MG63 (cell line): ENCODE data around the gene ETV3L. TPM values are rescaled to one million over a fixed set of nuclear protein-coding genes. Genes with fewer than 3 reads are reported as not detected.
"Not testable (repeated sequence)": the region's sequence is repeated elsewhere in the genome, so short reads cannot be mapped to it uniquely, and the experiment has no call there.

Experiments
- DNase-seq: peaks from one replicate; pipeline ENCODE4 v3.0.0-alpha.2; 2020
- H3K27me3 ChIP-seq: fragments of 250-450 bp; sonication (Bioruptor Pico); 2 replicates; pipeline ENCODE4 v1.5.1; 2020; ENCODE audit warnings: mild to moderate bottlenecking, moderate library complexity
- H3K36me3 ChIP-seq: fragments of 250-450 bp; sonication (Bioruptor Pico); 2 replicates; pipeline ENCODE4 v1.5.1; 2020; ENCODE audit warnings: mild to moderate bottlenecking, moderate library complexity
- H3K4me3 ChIP-seq: fragments of 250-450 bp; sonication (Bioruptor Pico); 2 replicates; pipeline ENCODE4 v1.5.1; 2020; ENCODE audit warnings: mild to moderate bottlenecking, moderate library complexity
- H3K9me3 ChIP-seq: fragments of 250-450 bp; sonication (Bioruptor Pico); 2 replicates; pipeline ENCODE4 v1.5.1; 2020; ENCODE audit warnings: mild to moderate bottlenecking, moderate library complexity
- total RNA-seq: library from RNA; depleted of rRNA; stranded (reverse); fragments of >200 nt; shearing (Covaris generic); gene quantifications from 2 replicates; pipeline ENCODE4 v1.2.3, GENCODE V29; 2014; ENCODE audit warnings: low replicate concordance; rRNA removed

ETV3L gene
- total RNA-seq, 1 experiment from 2014 or later = not detected

- not testable (repeated sequence) for H3K36me3 ChIP-seq, H3K4me3 ChIP-seq, DNase-seq, H3K9me3 ChIP-seq
- H3K27me3 ChIP-seq = peaks cover 19% of the 10 kb centered on the region
Measured at GRCh38 chr1:157059241-157059640, 40.4 kb downstream of the ETV3L start.

- peaks cover 7% of the 10 kb centered on the region for H3K9me3 ChIP-seq
- H3K27me3 ChIP-seq = peaks cover 14% of the 10 kb centered on the region
- no peak for DNase-seq
- no peaks in the 10 kb centered on the region for H3K36me3 ChIP-seq
- no peak overlapping the region for H3K4me3 ChIP-seq
Measured at GRCh38 chr1:157056269-157056668, 43.3 kb downstream of the ETV3L start.

DNA sequence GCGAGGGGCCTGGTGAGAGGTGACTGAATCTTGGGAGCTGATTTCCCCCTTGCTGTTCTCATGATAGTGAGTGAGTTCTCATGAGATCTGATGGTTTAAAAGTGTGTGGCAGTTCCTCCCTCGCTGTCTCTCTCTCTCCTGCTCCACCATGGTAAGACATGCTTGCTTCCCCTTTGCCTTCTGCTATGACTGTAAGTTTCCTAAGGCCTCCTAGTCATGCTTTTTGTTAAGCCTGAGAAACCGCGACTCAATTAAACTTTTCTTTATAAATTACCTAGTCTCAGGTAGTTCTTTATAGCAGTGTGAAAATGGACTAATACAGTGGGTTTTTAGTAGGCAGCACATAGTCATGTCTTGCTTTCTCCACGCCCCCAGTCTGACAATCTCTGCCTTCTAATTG lies 43.9 kb downstream of the ETV3L start:
- H3K36me3 ChIP-seq, H3K9me3 ChIP-seq, DNase-seq, H3K4me3 ChIP-seq: not testable (repeated sequence)
- H3K27me3 ChIP-seq = peaks cover 14% of the 10 kb centered on the region

DNA sequence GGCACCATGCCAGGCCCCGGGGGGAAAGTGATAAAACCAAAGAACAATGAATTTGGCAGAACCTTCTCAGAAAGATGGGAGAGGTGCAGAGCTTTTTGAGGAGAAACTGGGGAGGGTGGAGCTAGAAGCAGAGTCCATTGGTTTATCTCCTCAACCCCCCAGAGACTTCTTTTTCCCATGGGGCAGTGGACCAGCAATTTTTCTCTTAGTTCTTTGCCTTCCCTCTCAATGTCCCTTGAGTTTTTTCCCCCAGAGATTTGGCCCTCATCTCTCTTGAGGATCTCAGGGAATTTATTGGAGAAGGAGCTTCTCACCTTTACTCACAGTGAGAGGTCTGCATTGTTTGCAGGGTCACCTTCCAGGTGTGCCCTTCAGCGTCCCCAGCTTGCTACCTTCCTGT lies 48.8 kb downstream of the ETV3L start:
- H3K4me3 ChIP-seq = no peak overlapping the region

DNA sequence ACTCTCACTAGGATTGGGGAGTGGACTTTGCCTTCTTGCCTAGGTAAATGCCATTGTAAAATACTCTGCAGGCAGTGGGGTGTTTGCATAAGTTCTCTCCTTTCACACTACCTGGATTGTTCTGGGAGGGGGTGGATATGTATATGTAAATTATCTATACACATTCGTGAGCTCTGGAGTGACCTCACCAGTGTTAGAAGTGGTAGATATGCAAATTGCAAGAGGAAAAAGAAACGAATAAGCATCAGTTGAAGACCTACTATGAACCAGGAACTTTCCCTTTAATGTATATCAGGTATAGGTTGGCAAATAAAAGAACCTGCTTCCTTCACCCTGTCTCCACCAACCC lies 52.6 kb downstream of the ETV3L start:
- H3K9me3 ChIP-seq = no peaks in the 10 kb centered on the region; the same call in 1 of the 2 replicates
- no peaks in the 10 kb centered on the region; the same call in 1 of the 2 replicates for H3K36me3 ChIP-seq
- no peak overlapping the region for H3K4me3 ChIP-seq
- H3K27me3 ChIP-seq = no peaks in the 10 kb centered on the region
- no peak for DNase-seq

More for the DNA sequence above, 48.8 kb downstream of the ETV3L start:
- no peak for DNase-seq
- Histone ChIP-seq H3K36me3 (no peaks in the 10 kb centered on the region), H3K27me3 (no peaks in the 10 kb centered on the region; the same call in 1 of the 2 replicates), H3K9me3 (peaks cover 3% of the 10 kb centered on the region; the same call in 1 of the 2 replicates)

GRCh38 chr1:157045250-157046218 lies 54.1 kb downstream of the ETV3L start, which contains the start of gene ARHGEF11:
Gene ARHGEF11 (minus strand): TSS chr1:157045742. CDS start chr1:157044330, 1,412 bp downstream.
- Histone ChIP-seq H3K4me3 (peak within 1 kb of the TSS; percentile 73), H3K9me3 (no peaks in the 10 kb centered on the region), H3K36me3 (no peaks in the 10 kb centered on the region; the same call in 1 of the 2 replicates), H3K27me3 (no peaks in the 10 kb centered on the region)
- DNase-seq = peak; percentile 96

- Histone ChIP-seq H3K27me3 (no peaks in the 10 kb centered on the region), H3K9me3 (no peaks in the 10 kb centered on the region), H3K4me3 (peak overlapping the region; percentile 73), H3K36me3 (no peaks in the 10 kb centered on the region; the same call in 1 of the 2 replicates)
- DNase-seq = no peak
Measured at GRCh38 chr1:157044326-157044725, 55.3 kb downstream of the ETV3L start.

- DNase-seq = peak; percentile 9
- Histone ChIP-seq H3K4me3 (peak overlapping the region; percentile 73), H3K36me3 (no peaks in the 10 kb centered on the region; the same call in 1 of the 2 replicates), H3K27me3 (no peaks in the 10 kb centered on the region), H3K9me3 (no peaks in the 10 kb centered on the region)
Measured at GRCh38 chr1:157043685-157044084, 55.9 kb downstream of the ETV3L start.

GRCh38 chr1:157042846-157043245 lies 56.8 kb downstream of the ETV3L start:
- no peak for DNase-seq
- peak overlapping the region; percentile 73; the same call in 1 of the 2 replicates for H3K4me3 ChIP-seq
- H3K9me3 ChIP-seq = no peaks in the 10 kb centered on the region
- H3K27me3 ChIP-seq = no peaks in the 10 kb centered on the region
- H3K36me3 ChIP-seq = no peaks in the 10 kb centered on the region; the same call in 1 of the 2 replicates

Other genes starting within 250 kb of the ETV3L start
- gene INSRR, start 240.7 kb downstream of the ETV3L start, total RNA-seq = not detected in 2 replicates
- gene NTRK1, start 238.9 kb downstream of the ETV3L start, total RNA-seq = not detected in 2 replicates
- 0.46 TPM in 1 of 2 replicates, not detected in the other for gene PEAR1, start 206.1 kb downstream of the ETV3L start, total RNA-seq
- not detected in 2 replicates for gene LRRC71, start 179.2 kb downstream of the ETV3L start, total RNA-seq
- 15.3 and 31.2 TPM in 2 replicates for gene ARHGEF11, start 54.1 kb downstream of the ETV3L start, total RNA-seq
- gene ETV3, start 38.6 kb upstream of the ETV3L start, total RNA-seq = 6.6 and 7.3 TPM in 2 replicates